Measurements from ENCODE around the gene SNED1. TPM values are rescaled to one million over a fixed set of nuclear protein-coding genes. Genes with fewer than 3 reads are reported as not detected.

SNED1 gene
- total RNA-seq, 4 donors from 2014 or later = 9.0 to 18.4 (median 17.1) TPM

DNA sequence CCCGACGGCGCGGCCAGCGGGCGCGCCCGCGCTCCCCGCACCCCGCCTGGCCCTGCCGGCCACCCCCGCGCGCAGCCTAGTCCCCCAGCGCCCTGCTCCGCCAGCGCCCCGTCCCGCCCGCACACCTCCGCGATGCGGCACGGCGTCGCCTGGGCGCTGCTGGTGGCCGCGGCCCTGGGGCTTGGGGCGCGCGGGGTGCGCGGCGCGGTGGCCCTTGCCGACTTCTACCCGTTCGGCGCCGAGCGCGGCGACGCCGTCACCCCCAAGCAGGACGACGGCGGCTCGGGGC, 232 bp downstream of the SNED1 start:
- intact Hi-C loops (cut with DNase I; ENCODE audit: low total_unique reads) = no loop called here
- H3K4me3 ChIP-seq (ENCODE audit: low read depth, poor library complexity, severe bottlenecking) = peak overlapping the region; percentile 54
- no peak for DNase-seq (ENCODE audit: low spot score in 2 of 2)
- WGBS, 2 donors = 1% methylated on average over 21 of the region's 51 CpGs; no CpG with 5 or more reads in 1 of the 2 donors
- TF ChIP-seq, protein P1, sequence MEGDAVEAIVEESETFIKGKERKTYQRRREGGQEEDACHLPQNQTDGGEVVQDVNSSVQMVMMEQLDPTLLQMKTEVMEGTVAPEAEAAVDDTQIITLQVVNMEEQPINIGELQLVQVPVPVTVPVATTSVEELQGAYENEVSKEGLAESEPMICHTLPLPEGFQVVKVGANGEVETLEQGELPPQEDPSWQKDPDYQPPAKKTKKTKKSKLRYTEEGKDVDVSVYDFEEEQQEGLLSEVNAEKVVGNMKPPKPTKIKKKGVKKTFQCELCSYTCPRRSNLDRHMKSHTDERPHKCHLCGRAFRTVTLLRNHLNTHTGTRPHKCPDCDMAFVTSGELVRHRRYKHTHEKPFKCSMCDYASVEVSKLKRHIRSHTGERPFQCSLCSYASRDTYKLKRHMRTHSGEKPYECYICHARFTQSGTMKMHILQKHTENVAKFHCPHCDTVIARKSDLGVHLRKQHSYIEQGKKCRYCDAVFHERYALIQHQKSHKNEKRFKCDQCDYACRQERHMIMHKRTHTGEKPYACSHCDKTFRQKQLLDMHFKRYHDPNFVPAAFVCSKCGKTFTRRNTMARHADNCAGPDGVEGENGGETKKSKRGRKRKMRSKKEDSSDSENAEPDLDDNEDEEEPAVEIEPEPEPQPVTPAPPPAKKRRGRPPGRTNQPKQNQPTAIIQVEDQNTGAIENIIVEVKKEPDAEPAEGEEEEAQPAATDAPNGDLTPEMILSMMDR (IDR thresholded peaks at IDR 0.05) = no peak
- no peak for TF ChIP-seq POLR2A (IDR thresholded peaks at IDR 0.05)

DNA sequence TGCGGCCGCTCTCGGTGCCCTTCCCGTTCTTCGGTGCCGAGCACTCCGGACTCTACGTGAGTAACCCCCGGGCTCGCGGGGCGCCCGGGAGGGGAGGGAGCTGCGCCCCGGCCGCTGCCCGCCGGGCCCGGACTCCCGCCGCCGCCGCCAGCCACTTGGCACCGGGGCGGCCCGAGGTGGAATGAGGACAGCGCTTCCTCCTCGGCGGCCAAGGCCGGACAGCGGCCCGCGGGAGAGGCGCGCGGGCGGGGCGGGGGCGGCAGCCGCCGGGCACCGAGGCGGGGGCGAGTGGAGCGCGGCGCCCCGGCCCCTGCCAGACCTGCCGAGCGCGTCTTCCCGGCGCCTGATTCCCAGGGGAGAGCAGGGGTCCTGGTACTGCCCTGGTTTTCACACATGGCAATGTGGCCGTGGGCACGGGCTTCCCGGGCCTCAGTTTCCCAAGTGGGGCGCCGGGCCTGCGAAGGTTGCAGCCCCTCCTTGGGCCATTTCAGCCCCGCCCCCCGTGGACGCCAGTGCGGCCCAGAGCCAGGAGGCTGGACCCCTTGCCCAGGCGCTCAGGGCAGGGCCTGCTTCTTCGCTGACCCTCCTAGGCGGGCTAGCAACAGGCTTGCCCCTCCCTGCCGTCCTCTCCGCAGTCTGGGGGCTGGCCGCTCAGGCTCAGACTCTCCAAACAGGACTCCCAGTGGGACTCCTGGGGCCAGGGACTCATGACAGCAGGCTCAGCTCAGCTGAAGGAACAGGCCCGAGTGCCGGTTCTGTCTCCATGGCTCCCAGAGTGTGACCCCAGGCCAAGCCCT, 775 bp downstream of the SNED1 start:
- 17 to 57% methylated on average over 7 to 39 of the region's 71 CpGs for whole genome bisulfite sequencing, 2 donors
- DNase-seq (ENCODE audit: low spot score in 2 of 2) = peak; percentile 12 to 81
- peak overlapping the region; percentile 54 for H3K4me3 ChIP-seq (ENCODE audit: low read depth, poor library complexity, severe bottlenecking)
- intact Hi-C loops (cut with DNase I; ENCODE audit: low total_unique reads) = no loop called here
- TF ChIP-seq, protein P1 (IDR thresholded peaks at IDR 0.05) = no peak
- TF ChIP-seq POLR2A (IDR thresholded peaks at IDR 0.05) = no peak

DNA sequence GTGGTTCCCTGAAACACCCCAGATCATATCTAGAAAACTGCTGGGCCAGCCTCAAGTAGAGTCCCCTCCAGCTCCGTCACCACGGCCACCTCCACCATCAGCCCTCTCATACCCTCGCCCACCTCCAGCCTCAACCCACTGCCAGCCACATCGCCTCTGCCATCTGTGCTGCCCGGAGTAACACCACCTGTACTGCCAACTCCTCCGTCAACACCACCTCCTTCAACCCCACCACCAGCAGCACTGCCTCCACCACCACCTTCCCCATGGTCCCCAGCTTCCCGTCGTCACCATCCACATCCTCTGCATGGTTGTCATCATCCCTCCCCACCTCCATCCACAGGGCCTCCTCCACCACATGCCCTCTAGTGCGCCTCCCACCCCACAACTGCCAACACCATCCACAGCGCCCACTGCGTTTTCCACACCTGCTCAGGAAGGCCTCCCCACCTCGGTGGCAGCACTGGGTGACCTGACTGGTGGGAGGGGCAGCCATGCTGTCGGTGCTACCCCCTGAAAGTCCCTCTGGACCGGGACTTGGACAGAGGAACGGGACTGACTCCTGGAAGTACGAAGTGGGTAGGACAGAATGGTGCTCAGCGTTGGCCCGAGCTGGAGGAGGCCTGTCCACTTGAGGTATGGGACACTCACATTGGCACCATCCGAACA, 1.6 kb downstream of the SNED1 start:
- H3K4me3 ChIP-seq (ENCODE audit: low read depth, poor library complexity, severe bottlenecking) = no peak overlapping the region
- no peak for TF ChIP-seq POLR2A (IDR thresholded peaks at IDR 0.05)
- TF ChIP-seq, protein P1 (IDR thresholded peaks at IDR 0.05) = peak in 1 of 3 donors; percentile 18
- intact Hi-C loops (cut with DNase I; ENCODE audit: low total_unique reads) = no loop called here
- DNase-seq (ENCODE audit: low spot score in 2 of 2) = peak; percentile 14 to 85
- 82 to 88% methylated on average over 19 of the region's 19 CpGs for WGBS, 2 donors

DNA sequence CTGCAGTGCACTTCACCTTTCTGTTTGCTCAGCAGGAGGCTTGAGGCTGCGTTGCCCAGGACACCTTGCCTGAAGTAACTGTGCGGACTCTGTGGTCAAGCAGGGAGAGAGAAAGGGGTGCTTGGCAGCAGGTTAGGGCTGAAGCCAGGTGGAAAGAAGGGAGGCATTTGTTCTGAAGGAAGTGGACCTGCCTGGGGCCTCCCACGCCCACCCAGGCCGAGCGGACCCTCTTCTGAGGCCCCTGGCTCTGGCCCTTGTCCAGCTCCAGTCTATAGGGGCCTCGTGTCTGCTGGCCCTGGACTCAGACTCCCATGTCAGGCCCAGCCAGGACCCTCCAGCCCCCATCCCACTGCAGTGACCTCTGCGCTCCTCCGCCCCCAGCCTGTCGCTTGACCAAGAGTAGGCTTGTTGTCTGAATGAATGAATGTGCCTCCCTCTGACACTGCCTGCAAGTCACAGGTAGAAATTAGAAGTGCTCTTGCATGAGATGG, 2.5 kb downstream of the SNED1 start:
- DNase-seq (ENCODE audit: low spot score in 2 of 2) = peak; percentile 11 to 81
- WGBS, 2 donors = 91 to 92% methylated on average over 9 of the region's 9 CpGs
- no peak for TF ChIP-seq POLR2A (IDR thresholded peaks at IDR 0.05)
- TF ChIP-seq, protein P1 (IDR thresholded peaks at IDR 0.05) = no peak
- H3K4me3 ChIP-seq (ENCODE audit: low read depth, poor library complexity, severe bottlenecking) = no peak overlapping the region
- intact Hi-C loops (cut with DNase I; ENCODE audit: low total_unique reads) = no loop called here

DNA sequence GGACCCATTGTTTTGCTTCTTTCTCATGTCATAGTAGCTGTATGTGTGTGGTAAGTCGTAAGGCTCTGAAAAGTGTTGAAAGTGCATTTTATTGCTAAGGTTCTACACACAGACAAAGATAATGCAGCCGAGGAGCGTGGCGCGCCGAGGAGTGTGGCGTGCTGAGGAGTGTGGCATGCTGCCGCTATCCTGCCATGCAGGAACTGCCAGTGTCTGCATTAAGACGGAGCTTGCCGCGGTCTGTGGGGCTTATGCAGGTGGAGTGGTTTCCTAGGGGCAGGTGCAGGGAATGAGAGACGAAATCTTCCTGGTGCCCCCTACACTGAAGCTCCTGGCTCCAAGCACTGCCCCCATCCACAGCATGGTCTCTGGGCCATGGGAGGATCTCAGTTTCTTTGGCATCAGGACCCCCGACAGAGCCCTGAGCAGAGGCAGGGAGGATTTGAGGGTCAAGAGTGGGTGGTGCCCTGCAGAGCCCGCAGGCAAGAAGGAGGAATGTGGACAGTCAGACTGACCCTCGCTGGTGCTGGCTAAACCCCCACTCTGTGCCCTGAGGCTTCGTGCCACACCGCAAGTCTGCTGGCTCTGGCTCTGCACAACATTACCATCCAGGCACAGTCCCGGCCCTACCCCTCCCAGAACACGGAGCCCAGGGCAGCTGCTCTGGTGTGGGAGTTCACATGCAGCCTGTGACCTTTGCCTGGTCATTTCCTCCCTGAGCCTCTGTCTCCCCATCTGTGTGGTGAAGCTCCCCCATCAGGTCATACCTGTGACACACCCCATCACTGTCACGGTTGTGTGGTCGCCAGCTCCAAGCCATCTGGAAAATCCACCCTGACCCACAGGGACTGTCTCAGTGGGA, 3.2 kb downstream of the SNED1 start:
- no peak for TF ChIP-seq POLR2A (IDR thresholded peaks at IDR 0.05)
- TF ChIP-seq, protein P1 (IDR thresholded peaks at IDR 0.05) = no peak
- 92 to 93% methylated on average over 19 to 20 of the region's 21 CpGs for WGBS, 2 donors
- H3K4me3 ChIP-seq (ENCODE audit: low read depth, poor library complexity, severe bottlenecking) = no peak overlapping the region
- DNase-seq (ENCODE audit: low spot score in 2 of 2) = peak; percentile 13 to 81
- intact Hi-C loops (cut with DNase I; ENCODE audit: low total_unique reads) = no loop called here

Measured in lower leg skin (tissue), 4 donors.